GM18511 (cell line): ENCODE data around the gene GALNTL6.

Experiments
- ATAC-seq: cut with Tn5 transposase; IDR thresholded peaks from one replicate; pipeline ENCODE4 v1.9.1; 2021; ENCODE audit warnings: mild to moderate bottlenecking, moderate library complexity; ENCODE audit not compliant: unreplicated experiment

The GALNTL6 gene

DNA sequence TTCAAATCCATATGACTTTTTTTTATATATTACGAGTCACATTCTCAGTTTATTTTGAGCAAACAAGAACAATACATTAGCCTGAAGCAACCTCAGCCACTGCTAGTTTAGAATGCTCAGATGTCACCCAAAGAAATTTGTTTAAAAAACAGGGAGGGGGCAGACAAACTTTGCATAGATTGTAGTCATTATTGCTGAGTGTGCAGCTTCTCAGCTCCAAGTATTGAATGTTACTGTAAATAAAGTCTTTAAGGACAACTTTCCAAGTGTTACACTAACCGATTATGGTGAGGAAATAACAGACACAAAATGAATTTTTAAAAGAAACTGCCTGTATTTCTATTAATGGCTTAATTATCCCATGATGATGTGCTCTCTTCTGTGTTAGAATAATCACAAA, 835.9 kb downstream of the GALNTL6 start:
- ATAC-seq, result no peak

DNA sequence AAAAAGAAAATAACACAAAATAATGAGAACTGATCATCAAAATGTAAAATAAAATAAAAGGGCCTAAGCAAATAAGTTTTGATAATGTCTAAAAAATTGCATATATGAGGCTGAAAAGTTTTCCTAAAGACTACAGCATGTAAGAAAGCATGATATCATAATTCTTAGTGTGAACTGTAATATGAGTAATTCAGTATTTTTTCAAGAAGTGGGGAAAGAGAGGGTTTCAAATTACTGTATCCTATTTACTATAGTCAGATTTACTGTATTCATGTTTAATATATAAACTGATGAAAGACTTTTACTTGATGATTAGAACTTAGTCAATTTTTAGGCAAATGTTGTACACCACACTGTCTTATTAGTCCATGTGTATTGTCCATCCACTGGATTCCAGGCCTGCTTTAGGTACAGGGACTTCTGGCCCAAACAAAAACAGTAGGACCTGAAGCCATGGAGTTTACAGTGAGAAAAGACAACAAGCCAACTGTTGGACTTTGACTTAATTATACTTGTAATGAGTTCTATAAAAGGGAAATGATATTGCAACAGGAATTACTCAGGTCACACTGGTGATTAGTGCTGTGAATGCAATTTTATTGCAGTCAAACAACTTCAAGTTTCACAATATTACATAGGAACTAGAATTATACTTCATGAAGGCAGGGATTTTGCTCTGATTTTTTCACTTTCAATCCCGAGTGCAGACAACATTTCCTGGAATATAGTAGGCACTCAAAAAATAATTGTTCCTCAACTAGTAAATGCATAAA, 837.7 kb downstream of the GALNTL6 start:
- no peak for ATAC-seq

DNA sequence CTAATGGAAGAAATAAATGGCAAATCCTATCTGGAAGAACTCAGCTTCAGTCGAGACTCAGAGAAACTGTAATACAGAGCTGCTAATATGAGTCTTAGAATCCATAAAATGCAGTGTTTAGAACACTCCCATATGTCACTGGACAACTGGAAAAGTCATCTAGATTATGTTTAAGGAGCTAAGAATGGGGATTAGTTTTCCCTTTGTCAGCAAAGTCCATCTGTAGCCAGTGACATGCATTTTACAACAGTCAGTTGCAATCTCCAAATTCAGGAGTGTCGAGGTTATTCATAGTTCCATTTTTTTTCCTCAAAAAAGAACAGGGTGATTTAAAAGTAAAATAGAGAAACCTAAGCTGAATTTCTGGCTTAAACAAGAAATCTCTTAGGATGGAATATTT, 838.8 kb downstream of the GALNTL6 start:
- ATAC-seq, result no peak

DNA sequence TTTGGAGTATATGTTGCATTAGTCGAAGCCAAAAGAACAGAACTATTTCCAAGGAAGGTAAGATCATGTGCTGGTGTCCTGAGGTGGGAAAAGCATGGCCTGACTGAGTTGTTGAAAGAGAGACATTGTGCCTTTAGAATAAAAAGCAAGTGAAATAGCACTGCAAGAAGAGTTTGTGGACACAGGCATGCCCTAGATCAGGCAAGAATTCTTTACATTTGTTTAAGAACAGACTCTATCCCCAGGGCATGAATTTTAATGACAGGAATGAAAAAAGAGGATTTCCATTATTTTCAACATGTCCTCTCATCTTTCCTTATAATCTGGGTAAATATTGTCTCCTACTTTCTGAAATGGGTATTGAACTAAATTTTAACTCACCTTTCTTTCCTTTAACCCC, 839.2 kb downstream of the GALNTL6 start:
- ATAC-seq, result no peak

DNA sequence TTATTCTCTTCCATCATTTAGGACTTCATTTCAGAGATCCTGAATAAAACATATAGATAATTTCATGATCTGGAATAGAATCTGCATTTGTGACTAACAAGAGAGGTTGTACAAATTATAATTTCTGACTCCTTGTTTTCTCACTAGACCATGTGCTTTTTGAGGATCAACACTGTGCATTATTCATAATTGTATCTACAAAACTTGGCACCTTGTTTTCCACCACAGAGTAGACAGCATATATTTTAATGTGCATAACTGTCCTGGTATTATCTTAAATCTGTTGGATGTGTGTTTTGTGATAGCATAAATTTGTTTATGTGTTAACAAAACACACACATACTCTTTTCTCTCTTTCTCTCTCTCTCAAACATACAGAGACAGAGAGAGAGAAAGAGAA, 840.5 kb downstream of the GALNTL6 start:
- no peak for ATAC-seq

DNA sequence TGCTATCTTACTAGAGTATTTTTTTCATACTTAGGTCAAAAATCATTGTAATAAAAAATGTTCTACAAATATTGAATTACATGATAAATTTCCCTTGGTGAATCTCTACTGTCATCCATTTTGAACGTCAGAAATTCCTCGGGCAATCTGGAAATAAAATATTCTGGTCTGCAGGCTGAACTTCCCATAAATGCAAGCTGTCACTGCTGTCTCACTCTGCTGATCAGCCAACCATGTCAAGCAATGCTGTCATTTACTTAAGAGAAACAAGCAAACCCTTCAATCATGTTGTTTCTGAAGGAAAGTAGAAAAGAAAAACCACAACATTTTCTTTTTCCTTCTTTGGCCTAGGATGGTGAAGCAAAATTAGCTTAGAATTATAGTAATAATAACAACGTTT, 841.3 kb downstream of the GALNTL6 start:
- no peak for ATAC-seq

DNA sequence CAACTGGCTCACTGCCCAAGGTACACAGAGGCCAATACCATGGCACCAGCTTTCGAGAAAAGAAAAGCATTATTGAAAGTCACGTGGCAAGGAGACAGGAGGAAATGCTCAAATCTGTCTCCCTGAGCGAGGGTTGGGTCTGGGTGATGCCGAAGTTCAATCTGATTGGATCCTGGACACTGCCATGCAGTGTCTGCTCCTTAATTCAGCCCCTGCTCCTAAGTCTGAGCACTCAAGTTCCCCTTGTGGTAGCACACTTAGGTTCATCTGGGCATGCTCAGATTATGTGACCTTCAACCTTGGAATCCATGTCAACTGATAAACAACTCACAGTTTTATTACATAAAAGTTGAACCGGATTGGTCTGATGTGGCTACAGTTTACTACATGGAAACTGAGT, 842.9 kb downstream of the GALNTL6 start:
- no peak for ATAC-seq

DNA sequence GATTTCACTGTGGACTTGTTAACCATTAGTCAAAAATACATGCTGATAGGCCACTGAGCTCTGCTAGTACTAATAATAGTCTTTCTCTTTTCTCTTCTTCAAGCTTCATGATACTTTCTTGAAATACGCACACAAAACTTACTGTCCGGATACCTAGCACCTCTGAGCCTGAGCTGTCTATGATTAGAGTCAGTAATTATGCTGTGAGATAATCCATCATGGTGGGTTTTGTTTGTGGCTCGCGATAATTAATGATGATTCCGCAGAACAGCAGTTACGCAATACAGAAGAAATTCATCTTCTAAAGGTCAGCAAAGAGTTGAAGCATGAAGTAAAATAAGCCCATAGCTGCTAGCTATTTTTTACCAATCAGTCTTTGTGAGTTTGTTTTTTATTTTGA, 843.9 kb downstream of the GALNTL6 start:
- no peak for ATAC-seq

DNA sequence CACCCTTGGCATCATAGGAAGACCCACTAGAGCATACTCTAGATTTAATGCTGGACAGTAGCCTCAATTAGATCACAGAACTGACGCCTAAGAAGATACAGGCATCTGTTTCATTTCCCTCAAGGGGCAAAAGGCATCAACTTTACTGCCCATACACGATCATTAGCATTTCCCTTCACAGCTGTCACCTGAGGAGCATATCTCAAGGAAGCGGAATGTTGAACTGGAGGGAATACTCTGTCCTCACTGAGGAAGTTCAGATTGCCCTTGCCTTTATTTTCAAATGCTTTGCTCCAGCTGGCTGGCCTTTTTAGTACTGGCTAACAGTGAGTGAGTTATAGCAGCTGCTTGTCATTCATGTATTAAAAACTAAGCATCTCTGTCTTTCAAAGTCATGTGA, 847.0 kb downstream of the GALNTL6 start:
- no peak for ATAC-seq

DNA sequence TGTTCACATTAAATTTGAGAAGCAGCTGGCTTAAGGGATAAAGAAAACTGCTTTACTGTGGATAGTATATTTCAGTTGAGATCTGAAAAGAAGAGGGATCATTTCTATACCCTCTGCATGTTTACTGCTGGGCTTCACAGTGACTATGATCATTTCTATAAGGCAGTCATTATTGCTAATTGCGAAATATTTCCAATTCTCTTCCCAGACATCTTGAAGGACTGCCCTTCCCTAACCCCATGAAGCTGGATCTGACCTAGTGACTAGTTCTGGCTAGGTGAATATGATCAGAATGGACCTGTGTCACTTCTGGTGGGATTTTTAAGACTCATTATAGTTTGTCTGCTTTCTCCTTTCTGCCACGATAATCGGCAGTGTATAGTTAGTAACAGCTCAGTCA, 848.9 kb downstream of the GALNTL6 start:
- ATAC-seq, result no peak

DNA sequence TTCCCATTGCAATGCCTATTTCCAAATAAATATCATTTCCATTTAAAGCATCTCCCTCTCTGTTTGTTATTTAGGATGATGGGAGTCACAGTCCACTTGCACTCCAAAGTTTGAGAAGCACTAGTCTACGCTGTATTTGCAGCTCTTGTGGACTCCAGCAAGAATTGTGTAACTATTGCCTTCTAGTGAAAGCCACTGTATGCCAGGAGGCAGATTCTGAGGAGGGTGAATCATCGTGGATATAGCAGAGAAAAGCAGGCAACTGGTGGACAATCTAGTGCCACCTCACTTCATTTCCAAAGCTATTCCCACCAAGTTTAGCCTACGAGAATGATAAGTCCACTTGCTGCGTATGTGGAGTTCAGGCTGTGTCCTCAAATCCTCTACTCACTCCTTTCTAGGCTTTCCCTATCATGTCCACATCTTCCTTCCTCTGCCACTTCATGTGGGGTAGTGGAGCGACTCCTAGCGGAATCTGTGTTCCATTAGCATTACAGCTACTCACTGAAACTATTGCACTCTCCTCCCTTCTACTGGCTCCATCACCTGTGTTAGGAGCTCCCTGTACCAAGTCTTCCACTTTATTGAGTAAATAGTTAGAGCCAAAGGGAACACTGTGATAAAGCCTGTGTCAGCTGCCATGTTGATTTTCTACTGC, 853.6 kb downstream of the GALNTL6 start:
- no peak for ATAC-seq

DNA sequence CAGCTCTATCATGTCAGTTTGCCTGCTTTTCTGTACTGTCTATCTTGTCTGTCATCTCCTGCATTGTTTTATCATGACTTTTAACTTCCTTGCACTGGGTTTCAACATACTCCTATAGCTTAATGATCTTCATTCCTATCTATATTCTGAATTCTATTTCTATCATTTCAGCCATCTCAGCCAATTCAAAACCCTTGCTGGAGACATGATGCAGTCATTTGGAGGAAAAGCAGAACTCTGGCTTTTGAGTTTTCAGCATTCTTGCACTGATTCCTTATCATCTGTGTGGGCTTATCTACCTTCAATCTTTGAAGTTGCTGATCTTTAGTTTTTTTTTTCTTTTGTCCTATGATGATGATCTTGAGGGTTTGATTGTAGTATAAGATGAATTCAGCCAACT, 861.6 kb downstream of the GALNTL6 start:
- ATAC-seq, result no peak

DNA sequence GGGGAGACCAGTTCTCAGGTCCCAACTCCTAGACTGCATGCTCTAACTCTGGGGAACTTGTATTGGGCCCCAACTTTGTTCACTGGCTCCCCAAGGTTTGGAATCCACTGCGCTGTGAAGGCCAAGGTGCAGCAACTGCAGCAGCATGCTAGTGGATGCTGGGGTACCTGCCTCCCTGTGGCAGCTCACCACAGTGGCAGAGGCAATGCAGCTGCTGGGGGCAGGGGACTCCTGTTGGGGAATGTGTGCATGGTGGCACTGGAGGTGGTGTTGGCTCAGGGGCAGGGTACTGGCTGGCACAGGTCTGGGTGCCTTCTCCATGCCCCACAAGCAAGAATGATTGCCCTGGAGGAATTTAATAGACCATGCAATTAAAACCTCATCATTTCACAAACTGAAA, 862.0 kb downstream of the GALNTL6 start:
- no peak for ATAC-seq

DNA sequence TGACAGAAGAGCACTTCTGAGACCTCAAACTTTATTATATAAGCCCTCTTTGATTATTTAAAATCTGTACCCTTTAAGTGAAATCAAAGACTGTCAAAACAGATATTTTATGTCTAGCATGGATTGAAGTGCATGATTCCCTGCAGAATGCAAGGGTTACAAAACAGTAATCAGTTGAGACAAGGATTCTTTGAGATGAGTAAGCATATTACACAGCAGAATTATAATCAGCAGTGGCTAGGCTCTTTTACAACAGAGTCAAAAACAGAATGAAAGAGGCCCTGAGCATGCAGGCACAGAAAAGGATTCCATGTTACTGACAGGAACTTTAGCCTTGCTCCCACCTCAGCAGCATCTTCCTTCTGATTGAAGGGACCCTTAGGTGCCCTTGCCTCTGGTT, 867.5 kb downstream of the GALNTL6 start:
- no peak for ATAC-seq

DNA sequence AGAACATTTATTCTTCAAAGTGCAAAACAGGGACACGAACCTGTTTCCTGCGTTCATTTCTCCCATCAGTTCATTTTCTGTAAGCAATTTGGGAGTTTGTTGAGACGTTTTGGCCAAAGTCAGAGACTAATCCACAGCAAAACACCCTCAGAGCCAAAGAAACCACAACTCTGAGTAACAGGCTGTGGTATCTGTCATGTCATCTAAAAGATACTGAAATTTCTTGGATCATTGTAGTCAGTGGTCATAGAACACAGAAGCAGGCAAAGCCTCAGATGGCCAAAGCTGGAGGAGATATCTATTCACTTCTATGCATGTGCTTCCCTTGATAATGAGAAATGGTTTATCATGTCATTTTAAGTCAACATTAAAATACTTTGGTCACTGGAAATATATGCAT, 869.8 kb downstream of the GALNTL6 start:
- no peak for ATAC-seq

DNA sequence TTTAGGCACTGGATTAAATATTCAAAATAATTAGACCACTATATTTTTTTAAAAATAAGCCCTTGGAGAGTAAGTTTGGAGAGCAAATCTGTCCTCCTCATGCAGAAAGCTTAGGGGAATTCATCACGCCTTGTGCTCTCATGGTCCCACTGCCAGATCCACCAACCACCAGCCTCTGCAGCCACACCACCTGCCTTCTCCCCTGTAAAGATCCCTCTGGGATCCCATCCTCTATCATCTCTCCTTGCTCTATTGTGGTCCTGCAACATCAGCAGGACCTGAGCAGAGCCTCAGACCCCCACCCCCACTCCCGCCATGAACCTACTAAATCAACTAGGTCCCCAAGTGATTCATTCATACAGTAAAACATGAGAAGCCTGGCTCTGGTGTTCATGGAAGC, 872.8 kb downstream of the GALNTL6 start:
- ATAC-seq, result no peak

DNA sequence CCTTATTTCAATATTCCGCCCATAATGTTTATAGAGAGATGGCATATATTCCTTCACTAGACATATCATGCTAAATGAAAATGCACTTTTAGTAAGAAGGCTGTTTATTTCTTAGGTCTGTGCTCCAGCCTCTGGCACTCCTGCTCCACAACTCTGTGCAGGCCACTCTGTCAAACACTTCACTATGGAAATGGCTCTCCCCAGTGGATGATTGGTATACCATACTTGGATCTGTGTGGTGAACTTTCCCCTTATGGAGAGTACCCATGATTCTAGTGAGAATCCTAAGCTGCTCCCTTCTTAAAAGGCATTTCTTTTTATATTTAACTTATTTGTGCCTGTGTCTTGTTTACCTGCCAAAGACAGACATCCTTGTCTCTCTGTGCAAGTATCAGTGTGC, 875.3 kb downstream of the GALNTL6 start:
- no peak for ATAC-seq

DNA sequence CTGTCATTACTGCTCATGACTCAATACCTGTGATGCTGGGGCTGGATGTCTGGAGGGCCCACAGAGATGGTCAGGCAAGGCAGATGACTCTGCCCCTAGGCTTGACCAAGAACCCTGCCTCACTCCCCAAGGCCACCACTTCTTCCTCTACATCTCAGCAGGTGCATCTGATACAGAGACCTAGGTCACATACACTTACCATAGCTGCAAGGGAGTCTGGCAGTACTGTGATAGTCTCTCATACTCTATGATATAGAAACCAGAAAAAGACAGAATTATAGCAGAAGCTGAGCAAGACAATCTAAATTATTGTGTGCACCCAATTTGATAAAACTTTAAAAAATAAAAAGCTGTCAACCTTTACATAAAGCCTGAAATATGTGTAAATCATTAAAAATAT, 878.3 kb downstream of the GALNTL6 start:
- ATAC-seq, result no peak

DNA sequence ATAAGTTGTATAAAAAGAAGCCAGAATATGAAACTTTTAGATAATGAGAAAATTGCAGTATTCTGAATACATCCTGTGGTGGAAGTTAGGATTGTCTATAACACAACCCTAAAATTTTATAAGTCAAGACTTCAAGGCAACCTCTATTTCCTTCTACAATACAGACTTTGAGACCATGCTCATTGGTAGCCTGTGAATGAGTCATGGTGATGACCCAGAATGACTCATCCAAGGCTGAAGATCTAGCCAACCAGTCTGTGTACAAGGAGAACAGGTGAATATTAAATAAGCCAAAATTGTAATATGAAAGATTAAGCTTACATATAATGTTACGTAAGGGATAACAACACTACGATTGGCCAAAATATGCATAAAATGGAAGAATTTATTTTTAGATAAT, 879.5 kb downstream of the GALNTL6 start:
- no peak for ATAC-seq

DNA sequence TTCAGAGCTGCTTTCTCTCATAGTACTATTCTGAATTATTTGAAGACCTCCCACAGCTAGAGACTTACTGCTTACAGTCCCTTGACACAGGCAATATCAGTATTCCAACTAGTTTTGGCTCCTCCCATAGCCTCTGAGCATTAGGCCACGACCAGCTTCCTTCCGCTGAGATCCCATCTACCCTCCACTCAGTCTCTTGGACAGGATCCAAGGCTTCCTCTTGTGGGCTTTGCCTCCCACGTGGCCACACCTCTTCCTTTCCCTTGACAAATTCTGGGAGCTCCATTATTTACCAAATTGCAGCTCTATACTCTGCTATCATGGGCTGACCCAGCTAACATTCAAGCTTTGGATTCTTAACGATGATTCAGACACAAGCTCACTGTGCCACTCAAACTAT, 885.1 kb downstream of the GALNTL6 start:
- no peak for ATAC-seq

DNA sequence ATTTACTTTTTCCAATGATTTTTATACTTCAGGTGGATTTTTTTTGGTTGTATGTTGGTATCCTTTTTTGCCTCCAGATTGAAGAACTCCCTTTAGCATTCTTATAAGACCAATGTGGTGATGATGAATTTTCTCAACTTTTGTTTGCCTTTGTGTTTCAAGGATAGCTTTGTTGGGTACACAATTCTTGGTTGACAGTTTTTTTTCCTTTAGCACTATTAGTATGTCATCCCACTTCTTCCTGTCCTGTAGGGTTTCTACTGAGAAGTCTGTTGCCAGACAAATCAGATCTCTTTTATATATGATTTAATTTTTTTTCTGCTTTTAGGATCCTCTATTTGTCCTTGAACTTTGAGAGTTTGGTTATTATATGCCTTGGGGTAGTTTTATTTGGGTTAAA, 892.4 kb downstream of the GALNTL6 start:
- no peak for ATAC-seq

DNA sequence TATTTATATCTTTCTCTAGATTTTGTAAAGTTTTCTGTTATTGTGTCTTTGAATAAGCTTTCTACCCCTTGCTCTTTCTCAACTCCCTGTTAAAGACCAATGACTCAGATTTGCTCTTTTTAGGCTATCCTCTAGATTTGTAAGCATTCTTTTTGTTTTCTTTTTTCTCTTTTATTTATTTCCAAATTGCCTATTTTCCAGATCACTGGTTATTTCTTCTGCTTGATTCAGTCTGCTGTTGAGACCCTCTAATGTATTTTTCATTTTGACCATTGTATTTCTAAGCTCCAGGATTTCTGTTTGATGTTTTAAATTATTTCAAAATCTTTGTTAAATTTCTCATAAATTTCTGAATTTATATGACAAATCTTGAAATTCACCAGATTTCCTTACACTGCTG, 892.8 kb downstream of the GALNTL6 start:
- ATAC-seq, result no peak

DNA sequence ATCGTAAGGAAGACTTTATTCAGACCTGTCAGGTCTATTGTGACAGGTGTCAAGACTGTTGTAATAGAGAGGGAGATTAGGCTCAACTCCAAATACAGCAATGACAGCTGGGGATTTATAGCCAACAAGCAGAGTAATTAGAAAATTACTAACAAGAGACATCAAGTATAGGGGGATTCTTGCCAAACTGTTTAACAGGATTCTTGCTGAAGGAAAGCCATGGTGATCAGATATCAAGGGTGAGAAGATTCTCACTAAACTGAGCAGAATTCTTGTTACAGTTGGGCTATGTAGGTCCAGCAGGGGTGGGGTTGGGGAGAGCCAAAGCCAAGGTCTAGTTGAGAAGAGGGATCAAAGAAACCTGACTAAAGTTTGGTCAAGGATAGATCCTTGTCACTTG, 894.4 kb downstream of the GALNTL6 start:
- ATAC-seq, result no peak
